Stromal cell of bone marrow (primary cell): ENCODE data around the gene HGFAC.

Experiments used
- DNase-seq: peaks from one replicate; pipeline ENCODE4 v3.0.0-alpha.2; 2012; ENCODE audit warnings: low read depth

Gene HGFAC

DNA sequence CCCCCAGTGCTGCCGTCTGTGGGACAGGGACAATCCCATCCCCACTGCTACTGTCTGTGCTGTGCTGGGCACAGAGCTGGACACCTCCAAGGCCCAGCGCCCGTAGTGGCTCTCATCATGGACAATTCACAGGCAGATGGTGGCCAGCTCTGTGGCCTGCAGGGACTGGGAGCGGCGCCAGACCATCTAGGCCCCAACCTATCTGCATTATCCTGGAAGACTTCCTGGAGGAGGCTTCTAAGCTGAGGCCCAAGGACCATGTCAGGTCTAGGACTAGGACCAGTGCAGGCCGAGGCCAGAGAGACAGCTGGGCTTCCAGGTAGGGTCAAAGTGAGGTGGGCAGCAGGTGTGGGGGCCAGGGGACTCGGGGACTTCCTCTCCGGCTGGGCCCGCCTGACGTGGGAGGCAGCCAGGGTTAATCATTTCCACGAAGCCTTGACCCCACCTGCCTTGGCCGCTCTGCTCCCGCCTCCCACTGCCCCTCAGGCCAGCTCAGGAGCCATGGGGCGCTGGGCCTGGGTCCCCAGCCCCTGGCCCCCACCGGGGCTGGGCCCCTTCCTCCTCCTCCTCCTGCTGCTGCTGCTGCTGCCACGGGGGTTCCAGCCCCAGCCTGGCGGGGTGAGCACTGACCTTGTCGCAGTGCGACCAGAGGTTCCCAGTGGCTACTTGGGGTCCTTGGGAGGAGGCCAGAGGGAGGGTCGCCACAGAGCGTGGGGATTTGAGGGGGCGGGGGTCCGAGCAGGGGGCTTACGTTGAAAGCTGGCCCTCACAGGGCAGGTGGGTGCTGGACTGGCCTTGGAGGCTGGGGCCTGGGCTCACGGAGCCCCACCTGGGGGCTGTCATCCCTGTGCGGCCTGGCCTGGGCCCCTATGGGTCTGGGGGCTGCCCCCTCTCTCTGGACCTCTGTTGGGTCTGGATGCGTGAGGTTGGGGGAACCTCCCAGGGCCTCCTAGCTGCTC is at the start of gene HGFAC:
HGFAC (plus strand) TSS at position 468 of the 959 bp plus-strand sequence; CDS start at position 502, 34 bp downstream.
- no peak for DNase-seq

DNA sequence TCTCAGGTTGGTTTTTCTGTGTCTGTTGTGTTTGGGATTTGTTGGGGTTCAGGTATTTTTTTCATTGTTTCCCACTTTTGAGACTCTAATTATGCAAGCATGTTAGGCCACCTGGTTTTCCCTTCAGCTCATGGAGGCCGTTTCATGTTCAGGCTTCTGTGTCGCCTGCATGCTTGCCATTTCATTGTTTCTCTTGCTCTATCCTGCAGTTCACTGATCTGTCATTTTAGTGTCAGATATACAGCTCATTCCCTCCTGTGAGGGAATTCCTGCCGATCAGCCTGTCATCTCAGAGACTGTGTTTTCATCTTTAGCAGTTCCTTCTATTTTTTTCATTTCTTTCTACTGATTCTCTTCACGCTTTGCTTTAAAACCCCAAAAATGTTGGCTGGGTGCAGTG is 49.4 kb upstream of the HGFAC start:
- DNase-seq: no peak

DNA sequence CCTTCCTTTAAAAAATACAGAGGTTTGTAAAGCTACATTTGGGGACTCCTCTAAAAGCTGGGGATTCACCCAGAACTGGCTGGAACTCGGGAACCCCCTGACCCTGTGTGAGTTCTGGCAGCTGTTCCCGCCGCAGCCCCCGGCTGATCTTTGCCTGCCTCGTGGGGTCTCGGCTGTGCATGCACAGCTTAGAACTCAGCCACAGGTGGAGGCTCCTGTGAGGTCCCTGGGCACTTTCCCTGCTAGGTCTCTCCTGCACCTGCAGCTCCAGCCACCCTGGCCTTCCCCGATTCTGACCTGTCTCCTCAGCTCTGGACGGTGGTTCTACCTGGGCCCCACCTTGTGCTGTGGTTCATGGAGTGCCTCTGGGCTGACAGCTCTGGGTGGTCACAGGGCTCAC is 48.6 kb upstream of the HGFAC start:
- DNase-seq: no peak

DNA sequence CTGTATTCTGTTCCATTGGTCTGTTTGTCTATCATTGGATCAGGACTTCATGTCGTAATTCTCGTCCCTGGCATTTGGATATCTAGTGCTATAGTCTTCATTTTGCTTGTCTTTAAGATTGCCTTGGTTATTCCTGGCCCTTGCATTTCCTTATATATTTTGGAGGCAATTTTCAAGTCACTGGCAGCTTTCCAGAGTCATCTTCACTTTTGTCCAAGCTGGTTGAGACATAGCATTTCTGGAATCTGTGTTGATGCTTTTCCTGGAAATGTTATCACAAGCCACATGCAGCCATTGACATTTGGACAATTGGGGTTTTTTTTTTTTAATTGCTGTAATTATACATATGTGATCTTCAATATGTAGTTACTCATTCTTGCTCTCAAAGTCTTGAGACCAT is 45.2 kb upstream of the HGFAC start:
- no peak for DNase-seq

DNA sequence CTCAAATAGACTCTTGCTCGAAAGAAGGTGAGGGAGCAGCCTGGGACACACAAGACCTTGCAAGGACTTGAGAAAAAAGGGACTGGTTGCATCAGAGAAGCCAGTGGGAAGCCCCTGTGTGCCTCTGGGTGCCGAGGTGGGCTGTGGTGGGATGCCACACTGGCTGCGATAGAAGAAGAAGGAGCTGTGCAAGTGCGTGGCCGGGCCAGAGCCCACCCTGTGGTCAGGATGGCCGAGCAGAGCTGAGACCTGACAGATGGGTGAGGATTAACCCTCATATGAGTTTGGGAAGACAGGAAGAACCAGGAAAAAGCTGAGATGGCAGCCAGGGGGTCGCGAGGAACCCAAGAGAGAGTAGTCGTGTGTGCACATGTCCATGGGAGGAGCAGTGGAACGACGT is 44.6 kb upstream of the HGFAC start:
- no peak for DNase-seq

DNA sequence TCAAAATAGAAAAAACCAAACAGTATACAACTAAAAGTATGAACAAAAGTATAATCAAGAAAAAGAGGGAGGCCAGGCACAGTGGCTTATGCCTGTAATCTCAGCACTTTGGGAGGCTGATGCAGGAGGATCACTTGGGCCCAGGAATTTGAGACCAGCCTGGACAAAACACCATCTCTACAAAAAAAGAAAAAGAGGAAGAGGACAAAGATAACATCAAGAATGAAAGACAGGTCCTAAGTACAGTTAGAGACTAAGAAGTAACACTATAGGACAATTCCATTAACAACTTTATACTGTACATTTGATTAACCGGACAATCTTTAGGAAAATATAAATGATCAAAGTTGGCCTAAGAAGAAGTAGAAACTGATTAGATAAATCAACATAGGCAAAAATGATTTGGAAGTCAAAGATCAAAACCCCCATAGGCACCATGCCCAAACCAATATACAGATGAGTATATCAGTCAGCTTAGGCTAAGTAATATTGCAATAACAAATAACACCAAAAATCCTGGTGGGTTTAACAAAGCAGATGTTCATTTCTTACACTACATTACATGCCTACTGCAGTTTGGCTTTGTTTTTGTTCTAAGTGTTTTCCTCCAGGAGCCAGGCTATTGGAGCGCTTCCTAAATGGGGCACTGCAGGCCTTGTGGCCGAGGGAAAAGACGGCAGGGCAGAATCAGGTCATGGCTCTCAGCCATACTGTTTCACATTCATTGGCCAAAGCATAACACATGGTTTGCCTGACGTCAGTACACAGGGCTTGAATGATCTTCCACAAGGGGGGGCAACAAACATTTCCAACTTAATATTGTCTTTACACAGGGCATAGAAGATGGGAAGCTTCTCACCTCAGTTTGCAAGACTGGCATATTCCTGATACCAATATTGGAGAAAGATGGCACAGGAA is 42.2 kb upstream of the HGFAC start:
- DNase-seq: no peak

DNA sequence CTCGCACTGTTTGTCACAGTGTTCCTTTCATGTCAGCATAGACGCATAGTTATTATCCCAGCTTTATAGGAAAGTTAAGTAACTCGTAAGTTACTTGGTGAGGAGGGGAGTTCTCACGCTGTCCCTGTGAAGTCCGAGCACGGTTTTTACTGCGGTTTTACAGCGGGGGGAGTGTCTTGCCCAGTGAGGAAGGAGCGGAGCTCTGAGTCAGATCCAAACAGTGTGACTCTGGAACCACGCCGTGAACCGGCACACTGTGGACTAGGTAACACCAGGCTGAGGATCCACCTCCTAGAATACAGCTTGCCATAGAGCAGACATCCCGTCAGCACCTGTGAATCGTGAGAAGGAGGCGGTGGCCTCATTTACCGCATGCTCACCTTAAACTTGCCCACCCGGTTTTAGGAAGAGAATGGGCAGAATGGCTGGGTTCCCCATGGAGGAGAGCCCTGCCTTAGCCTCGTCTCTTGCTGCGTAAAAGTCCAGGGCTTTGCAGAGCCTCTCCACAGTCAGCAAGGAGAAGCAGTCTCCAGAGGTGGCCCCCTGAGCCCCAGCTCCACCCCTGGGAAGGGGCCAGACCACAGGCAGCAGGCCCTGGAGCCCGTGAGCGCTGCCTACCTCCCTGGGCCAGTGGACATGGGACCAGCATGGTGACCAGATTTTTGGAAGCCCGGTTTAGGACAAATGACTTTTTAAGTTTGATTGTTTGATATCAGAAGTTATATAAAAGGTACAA is 40.2 kb upstream of the HGFAC start:
- DNase-seq: no peak

DNA sequence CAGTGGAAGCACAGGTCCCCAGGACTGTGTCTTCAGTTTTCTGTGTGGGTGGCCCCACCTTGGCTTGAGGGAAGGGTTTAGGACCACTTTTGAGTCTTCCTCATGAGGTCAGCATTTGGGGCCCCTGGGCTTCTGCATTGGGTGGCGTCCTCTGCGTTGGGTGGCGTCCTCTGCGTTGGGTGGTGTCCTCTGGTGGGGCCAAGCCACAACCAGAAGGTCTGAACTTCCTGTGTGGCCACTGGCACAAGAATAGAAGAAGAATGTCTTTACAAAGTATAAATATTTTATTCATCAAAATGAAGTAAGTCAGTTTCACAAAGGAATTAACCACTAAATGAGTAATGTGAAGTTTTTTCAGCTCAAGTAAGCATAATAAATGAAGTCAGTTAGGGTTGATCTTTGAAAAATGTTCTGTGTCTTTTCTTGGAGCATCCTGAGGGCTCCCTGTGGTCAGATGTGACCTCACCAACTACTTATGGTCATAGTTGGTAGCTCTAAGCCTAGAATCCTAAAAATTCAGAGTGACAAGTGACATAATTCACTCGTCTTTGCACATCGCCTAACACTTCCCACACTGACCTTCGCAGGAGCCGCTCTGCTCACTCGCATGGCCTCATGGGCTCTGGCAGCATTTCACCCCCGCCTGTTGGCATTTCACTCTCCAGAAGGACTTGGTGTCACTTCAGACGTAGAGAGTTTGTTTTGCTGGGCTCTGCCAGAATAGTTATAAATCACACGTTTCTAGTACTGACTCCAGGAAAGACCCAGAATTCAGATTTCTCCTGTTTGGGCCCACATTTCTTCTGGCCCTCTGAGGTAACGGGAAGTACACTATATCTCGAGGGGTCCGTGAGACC is 39.0 kb upstream of the HGFAC start:
- DNase-seq: peak; percentile 53

DNA sequence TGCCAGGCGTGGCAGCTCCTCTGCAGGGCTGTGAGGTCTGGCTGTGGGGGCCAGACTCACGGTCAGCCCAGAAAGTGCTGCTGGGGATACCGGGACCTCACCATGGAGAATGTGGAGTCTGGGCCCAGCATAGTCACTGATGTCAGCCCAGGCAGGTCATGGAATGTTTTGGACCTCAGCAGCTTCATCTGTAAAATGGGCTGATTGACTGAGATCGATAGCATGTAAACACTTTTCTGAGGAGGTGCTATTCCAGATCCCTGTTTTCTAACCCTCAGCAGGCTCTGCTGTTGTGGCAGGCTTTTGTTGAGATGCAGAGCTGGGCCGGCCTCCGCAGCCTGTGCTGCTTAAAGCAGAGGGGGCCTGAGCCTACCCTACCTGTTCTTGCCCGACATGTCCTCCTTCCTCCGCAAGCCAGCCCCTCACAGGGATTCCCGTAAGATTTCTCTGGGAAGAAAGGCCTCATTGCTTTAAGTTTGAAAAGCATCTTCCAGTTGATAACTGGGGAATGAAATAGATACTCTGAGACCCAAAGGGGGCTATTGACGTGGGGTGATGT is 38.3 kb upstream of the HGFAC start:
- no peak for DNase-seq

DNA sequence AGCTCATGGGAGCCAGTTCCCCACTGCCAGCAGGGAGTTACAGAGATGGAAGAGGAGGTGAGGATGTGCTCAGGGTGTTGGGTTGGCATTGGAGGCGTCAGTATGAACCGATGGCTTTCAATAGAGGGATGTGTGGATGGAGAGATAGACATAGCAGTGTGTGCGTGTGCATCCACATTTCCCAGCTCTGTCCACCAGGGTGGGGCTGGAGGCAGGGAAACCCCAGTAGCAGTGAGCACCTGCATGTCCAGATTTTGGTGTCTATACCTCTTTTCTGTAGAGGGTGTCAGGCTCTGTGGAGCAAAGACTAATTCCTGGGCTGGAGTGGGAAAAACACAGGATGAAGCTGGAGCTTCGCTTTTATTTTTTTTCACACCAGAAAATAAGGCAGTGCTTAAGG is 37.2 kb upstream of the HGFAC start:
- no peak for DNase-seq

DNA sequence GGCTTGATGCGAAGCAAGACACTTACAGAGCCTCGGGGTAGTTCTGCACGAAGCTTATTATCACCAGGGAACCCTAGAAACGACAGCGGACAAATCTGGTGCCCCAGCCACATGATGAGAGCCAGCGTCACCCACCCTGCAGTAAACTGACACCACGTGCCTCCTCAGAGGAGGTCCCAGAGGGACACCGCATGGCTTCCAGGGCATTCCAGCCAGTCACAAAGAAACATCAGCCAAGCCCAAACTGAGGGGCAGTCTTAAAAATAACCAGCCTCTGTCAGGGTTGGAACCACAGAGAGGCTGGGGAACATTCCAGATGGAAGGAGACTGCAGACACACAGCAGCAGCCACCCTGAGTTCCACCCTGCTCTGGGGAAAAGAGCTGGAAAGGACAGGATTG is 36.6 kb upstream of the HGFAC start:
- DNase-seq: no peak

DNA sequence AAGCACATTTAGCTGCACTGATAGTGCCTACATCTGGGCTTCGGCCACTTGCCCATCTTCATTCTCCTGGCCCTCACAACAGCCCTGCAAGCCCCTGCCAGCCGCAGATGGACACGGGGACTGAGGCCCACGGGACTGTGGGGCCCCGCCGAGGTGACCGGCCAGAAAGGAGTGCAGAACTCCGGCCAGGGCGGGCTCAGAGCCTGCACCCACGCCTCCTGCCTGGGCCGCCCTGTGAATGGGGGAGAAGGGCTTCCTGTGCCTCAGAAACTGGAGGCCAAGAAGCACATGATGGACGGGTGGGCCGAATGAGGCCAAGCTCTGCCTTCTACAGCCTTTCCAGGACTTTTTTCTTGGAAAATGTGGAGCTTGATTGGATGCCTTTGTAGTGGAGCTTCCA is 35.7 kb upstream of the HGFAC start:
- DNase-seq: no peak

DNA sequence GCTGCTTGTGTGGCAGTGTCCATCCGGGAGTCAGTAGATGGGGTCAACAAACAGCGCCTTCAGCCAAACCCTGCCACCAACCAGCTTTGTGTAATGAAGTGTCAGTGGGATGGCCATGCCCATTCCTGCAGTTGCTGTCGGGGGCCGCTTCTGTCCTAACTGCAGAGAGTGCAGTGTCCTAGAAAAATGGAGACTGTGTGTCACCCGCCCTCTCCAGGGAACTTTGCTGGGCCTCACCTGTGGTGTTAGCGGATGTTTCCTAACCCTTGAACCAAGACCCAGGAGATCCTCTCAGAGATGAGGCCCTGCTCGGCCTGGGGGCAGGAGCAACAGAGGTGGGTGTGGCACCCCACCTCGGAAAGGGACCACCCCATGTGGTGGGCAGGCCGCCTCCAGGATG is 35.3 kb upstream of the HGFAC start:
- DNase-seq: no peak

DNA sequence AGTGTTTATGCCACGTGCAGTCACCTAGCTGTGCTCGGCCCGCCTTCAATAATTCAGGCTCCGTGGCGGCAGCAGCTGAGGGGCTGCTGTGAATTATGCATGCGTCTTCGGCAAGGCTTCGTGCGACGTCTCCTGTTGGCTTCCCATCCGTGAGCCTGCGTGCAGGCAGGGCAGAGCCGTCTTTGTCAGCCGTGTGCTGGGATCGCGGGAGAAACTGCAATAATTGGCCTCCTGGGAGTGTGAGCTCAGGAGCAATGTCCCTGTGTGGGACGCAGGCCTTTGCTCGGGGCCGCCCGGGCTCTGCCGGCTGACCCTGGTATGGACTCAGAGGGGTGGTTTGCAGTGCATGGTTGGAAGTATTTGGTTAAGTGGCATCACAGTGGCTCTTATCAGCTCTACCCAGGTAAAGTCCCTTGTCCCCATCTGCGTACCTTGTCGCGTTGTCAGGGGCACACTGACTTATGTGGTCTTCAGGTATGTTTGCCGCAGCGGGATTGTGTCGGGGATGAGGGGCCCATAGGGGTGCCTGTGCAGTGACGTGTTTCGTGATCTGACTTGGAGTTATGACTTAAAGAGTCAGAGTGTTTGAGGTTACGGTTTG is 34.5 kb upstream of the HGFAC start:
- no peak for DNase-seq

DNA sequence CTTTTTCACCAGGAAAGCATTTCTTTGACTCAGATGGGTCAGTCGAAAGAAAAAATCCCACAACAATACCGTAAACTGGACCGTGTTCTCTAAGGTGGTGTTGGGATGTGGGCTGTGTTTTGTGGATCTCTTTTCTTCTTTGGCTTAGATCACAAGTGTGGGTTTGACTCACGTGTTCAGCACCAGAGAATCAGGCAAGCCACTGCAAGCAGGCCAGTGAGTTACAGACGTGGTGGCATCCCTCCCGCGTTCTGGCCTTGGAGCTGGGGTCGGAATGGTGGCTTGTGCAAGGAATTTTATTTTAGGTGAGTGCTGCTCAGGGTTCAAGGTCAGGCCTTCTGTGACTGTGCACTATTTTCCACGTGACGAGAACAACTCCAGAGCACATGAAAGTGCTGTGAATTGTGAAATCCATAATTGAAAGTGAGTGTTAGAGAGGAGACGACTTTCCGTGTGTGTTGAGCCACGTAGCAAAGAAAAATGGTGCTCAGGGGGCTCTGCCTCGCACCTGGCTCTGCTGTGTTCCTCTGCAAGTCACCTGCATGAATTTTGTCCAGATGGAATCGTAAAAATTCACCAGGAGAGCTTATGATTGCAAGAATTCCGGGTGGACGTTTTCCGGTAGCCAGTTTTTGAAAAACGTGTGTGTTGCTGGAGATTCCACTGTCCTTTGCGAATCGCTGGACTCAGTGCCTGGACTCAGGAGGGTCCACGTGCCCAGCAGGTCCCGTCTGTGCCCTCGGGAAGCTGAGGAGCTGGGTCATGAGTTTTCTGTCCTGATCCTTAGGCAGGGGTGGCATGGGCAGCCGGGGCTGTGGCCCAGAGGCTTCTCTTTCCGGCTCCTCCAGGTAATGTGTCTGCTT is 33.6 kb upstream of the HGFAC start:
- DNase-seq: no peak

DNA sequence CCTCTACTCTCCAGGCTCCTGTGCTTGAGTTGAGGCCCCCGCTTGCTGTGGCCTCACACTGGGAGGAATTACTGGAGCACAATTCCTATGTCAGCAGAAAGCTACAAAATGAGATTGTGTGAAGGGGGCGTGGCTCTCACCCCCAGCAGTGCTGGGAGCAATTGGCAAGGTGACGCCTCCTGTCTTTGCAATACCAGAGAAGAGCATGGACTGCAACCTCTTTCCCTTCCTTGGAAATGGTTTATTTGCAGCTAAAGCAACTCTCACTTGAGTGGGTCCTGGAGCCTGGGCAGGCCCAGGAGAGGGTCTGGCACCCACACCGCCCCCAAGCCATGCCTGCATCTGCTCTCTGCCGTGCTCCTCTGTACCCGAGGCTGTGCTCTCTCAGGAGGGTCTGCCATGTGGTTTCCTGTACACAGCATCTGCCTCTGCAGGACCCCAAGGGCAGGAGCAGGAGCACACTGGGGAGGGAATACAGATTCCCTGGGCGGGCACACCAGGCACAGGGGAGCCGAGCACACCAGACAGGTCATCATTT is 32.9 kb upstream of the HGFAC start:
- no peak for DNase-seq

DNA sequence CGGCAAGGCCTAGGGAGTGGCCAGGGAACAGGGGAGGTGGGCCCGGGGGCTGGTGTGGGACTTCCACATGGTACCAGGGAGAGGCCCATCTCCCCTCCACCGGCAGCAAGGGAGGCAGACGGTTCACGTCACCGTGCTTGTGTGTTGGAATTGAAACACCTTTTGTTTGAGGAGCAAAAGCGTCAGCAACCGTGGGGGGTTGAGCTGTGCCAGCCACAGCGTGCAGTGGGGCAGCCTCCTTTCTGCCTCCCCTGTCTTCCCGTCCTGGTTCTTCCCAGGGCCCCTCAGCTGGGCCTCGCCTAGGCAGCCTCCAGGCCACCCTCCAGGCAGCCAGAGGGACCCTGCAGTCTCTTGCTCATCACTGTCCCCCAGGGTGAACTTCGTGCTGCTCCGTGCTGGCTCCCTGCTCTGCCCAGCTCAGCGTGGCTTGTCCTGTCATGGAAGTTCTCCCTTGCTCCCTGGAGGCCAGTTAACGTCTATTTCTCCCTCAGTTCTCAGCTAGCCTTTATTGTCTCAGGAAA is 32.1 kb upstream of the HGFAC start:
- DNase-seq: no peak

DNA sequence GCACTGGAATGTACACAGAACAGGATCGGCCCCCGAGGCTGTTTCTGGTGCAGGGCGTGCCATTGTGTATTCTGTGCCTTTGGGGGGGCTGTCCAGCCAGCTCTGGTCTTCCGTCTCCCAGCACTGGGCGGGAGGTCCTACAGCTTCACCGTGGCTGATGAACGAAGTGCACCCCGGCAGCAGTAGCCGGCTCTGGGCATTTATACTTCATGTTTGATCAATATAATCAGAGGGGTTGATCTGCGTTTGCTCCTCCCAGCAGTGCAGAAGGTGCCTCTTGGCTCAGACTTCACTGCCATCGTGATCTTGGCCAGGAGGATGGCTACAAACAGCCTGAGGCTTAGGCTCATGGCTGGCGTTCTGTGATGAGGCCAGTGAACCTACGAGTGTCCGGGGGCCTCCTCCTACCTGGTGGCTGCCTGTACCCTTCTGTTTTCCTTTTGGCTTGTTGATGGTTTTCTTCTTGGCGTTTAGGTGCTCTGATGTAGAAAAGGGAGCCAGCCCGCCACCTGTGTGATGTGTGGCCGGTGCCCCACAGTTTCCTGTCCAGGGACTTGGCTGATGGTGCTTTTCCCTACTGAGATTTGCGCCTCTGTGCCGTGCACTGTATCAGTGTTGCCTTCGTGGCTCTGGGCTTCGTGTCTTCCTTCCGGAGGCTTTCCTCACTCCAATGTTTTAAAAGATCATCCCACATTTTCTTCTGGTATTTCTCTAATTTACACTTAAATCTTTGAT is 31.2 kb upstream of the HGFAC start:
- DNase-seq: no peak
